Measurements from ENCODE around the gene TNS3. TPM values are rescaled to one million over a fixed set of nuclear protein-coding genes. Genes with fewer than 3 reads are reported as not detected.

The TNS3 gene
- polyA plus RNA-seq, 1 of the 3 experiments (the other 2 are of a cell fraction): 72.3 TPM

GRCh38 chr7:47300472-47301104 is 281.3 kb downstream of the TNS3 start:
- Histone ChIP-seq H3K4me3 (ENCODE audit: low read depth in 2 of 2, low read length in 1 of 2) (no peak overlapping the region), H3F3A (replicated peaks; ENCODE audit: insufficient read depth) (no peaks in the 10 kb centered on the region), H3K79me2 (ENCODE audit: insufficient read depth) (no peaks in the 10 kb centered on the region), H3K4me2 (no peak overlapping the region), H3K36me3 (replicated peaks in 1 of 2; ENCODE audit: control insufficient read depth in 1 of 2, insufficient read depth in 2 of 2, low read length in 1 of 2) (peaks cover 29 to 85% of the 10 kb centered on the region in 2 experiments), H3K9me3 (no peaks in the 10 kb centered on the region), H4K20me1 (ENCODE audit: insufficient read depth) (no peaks in the 10 kb centered on the region; the same call in 1 of the 2 replicates), H3K27me3 (ENCODE audit: insufficient read depth) (no peaks in the 10 kb centered on the region), H3K9ac (no peak overlapping the region), H2AFZ (ENCODE audit: low read depth) (no peak overlapping the region), H3K27ac (ENCODE audit: low read depth in 2 of 2, low read length in 1 of 2) (no peak overlapping the region), H3K9me2 (no peaks in the 10 kb centered on the region), H3K4me1 (ENCODE audit: control insufficient read depth in 1 of 2, insufficient read depth in 2 of 2, low read depth in 1 of 2, low read length in 1 of 2) (peaks cover 0 to 4% of the 10 kb centered on the region in 2 experiments; a peak in 1 of 4 replicates)
- TF ChIP-seq MXI1 (IDR thresholded peaks at IDR 0.05; ENCODE audit: low read depth, low read length): no peak
- 99% methylated on average over 11 of the region's 11 CpGs for WGBS (ENCODE audit: low lambda C conversion rate)
- ChIA-PET POLR2A (no interaction called here), CTCF (interaction anchor here (0.6 to 1.6 kb wide), 5 partner anchors 34 to 442 kb away, joined by 3 to 6 read pairs (median 3); no protein-coding TSS in a partner anchor)
- DNase-seq: no peak

GRCh38 chr7:47299496-47299895 is 282.4 kb downstream of the TNS3 start:
- ChIA-PET CTCF (interaction anchor here (0.8 to 1.6 kb wide), 7 partner anchors 10 to 520 kb away, joined by 3 to 9 read pairs (median 3); no protein-coding TSS in a partner anchor), POLR2A (no interaction called here)
- Histone ChIP-seq H3F3A (replicated peaks; ENCODE audit: insufficient read depth) (no peaks in the 10 kb centered on the region), H3K27ac (ENCODE audit: low read depth in 2 of 2, low read length in 1 of 2) (no peak overlapping the region), H3K9me2 (no peaks in the 10 kb centered on the region), H3K4me2 (no peak overlapping the region), H4K20me1 (ENCODE audit: insufficient read depth) (no peaks in the 10 kb centered on the region; the same call in 1 of the 2 replicates), H3K9ac (no peak overlapping the region), H3K27me3 (ENCODE audit: insufficient read depth) (no peaks in the 10 kb centered on the region), H3K4me3 (ENCODE audit: low read depth in 2 of 2, low read length in 1 of 2) (no peak overlapping the region), H3K9me3 (no peaks in the 10 kb centered on the region), H3K79me2 (ENCODE audit: insufficient read depth) (no peaks in the 10 kb centered on the region), H2AFZ (ENCODE audit: low read depth) (no peak overlapping the region), H3K36me3 (replicated peaks in 1 of 2; ENCODE audit: control insufficient read depth in 1 of 2, insufficient read depth in 2 of 2, low read length in 1 of 2) (peaks cover 36 to 84% of the 10 kb centered on the region in 2 experiments), H3K4me1 (ENCODE audit: control insufficient read depth in 1 of 2, insufficient read depth in 2 of 2, low read depth in 1 of 2, low read length in 1 of 2) (peaks cover 0 to 4% of the 10 kb centered on the region in 2 experiments; a peak in 1 of 4 replicates)
- no peak for DNase-seq
- 97% methylated on average over 8 of the region's 8 CpGs for WGBS (ENCODE audit: low lambda C conversion rate)
- TF ChIP-seq, protein P1, sequence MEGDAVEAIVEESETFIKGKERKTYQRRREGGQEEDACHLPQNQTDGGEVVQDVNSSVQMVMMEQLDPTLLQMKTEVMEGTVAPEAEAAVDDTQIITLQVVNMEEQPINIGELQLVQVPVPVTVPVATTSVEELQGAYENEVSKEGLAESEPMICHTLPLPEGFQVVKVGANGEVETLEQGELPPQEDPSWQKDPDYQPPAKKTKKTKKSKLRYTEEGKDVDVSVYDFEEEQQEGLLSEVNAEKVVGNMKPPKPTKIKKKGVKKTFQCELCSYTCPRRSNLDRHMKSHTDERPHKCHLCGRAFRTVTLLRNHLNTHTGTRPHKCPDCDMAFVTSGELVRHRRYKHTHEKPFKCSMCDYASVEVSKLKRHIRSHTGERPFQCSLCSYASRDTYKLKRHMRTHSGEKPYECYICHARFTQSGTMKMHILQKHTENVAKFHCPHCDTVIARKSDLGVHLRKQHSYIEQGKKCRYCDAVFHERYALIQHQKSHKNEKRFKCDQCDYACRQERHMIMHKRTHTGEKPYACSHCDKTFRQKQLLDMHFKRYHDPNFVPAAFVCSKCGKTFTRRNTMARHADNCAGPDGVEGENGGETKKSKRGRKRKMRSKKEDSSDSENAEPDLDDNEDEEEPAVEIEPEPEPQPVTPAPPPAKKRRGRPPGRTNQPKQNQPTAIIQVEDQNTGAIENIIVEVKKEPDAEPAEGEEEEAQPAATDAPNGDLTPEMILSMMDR (IDR thresholded peaks at IDR 0.05): no peak
- no peak for TF ChIP-seq GATA2 (CRISPR knock-in tag; IDR thresholded peaks at IDR 0.05)
- TF ChIP-seq NFIC (IDR thresholded peaks at IDR 0.05; ENCODE audit: borderline replicate concordance): no peak
- TF ChIP-seq FOXM1 (IDR thresholded peaks at IDR 0.05; ENCODE audit: low read depth): no peak
- TF ChIP-seq, protein P2, sequence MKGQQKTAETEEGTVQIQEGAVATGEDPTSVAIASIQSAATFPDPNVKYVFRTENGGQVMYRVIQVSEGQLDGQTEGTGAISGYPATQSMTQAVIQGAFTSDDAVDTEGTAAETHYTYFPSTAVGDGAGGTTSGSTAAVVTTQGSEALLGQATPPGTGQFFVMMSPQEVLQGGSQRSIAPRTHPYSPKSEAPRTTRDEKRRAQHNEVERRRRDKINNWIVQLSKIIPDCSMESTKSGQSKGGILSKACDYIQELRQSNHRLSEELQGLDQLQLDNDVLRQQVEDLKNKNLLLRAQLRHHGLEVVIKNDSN (IDR thresholded peaks at IDR 0.05; ENCODE audit: borderline replicate concordance, low read depth): no peak
- TF ChIP-seq, protein P3, sequence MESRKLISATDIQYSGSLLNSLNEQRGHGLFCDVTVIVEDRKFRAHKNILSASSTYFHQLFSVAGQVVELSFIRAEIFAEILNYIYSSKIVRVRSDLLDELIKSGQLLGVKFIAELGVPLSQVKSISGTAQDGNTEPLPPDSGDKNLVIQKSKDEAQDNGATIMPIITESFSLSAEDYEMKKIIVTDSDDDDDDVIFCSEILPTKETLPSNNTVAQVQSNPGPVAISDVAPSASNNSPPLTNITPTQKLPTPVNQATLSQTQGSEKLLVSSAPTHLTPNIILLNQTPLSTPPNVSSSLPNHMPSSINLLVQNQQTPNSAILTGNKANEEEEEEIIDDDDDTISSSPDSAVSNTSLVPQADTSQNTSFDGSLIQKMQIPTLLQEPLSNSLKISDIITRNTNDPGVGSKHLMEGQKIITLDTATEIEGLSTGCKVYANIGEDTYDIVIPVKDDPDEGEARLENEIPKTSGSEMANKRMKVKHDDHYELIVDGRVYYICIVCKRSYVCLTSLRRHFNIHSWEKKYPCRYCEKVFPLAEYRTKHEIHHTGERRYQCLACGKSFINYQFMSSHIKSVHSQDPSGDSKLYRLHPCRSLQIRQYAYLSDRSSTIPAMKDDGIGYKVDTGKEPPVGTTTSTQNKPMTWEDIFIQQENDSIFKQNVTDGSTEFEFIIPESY (IDR thresholded peaks at IDR 0.05; ENCODE audit: borderline replicate concordance, low read depth): no peak
- TF ChIP-seq EP300 (IDR thresholded peaks at IDR 0.05; ENCODE audit: borderline replicate concordance in 1 of 2, low read depth in 1 of 2, low read length in 1 of 2): no peak
- TF ChIP-seq REST (IDR thresholded peaks at IDR 0.05; ENCODE audit: low read depth, low read length): no peak
- TF ChIP-seq, protein P4, sequence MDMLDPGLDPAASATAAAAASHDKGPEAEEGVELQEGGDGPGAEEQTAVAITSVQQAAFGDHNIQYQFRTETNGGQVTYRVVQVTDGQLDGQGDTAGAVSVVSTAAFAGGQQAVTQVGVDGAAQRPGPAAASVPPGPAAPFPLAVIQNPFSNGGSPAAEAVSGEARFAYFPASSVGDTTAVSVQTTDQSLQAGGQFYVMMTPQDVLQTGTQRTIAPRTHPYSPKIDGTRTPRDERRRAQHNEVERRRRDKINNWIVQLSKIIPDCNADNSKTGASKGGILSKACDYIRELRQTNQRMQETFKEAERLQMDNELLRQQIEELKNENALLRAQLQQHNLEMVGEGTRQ (IDR thresholded peaks at IDR 0.05; ENCODE audit: borderline replicate concordance, low read depth, low read length): no peak
- TF ChIP-seq TCF12 (IDR thresholded peaks at IDR 0.05): no peak
- TF ChIP-seq MAX (IDR thresholded peaks at IDR 0.05; ENCODE audit: low read depth): no peak
- no peak for TF ChIP-seq MXI1 (IDR thresholded peaks at IDR 0.05; ENCODE audit: low read depth, low read length)
- no peak for TF ChIP-seq NRF1 (IDR thresholded peaks at IDR 0.05; ENCODE audit: low read depth, low read length)
- TF ChIP-seq FOSL2 (IDR thresholded peaks at IDR 0.05; ENCODE audit: borderline replicate concordance, low read depth): no peak
- no peak for TF ChIP-seq SMC3 (IDR thresholded peaks at IDR 0.05; ENCODE audit: low read depth, low read length)
- no peak for TF ChIP-seq CHD2 (IDR thresholded peaks at IDR 0.05; ENCODE audit: low read length, partially characterized antibody)

All from SK-N-SH (cell line).